ENCODE measurements around the gene WAS.
"Not testable (repeated sequence)": the region's sequence is repeated elsewhere in the genome, so short reads cannot be mapped to it uniquely, and the experiment has no call there.

Gene WAS

GRCh38 chrX:48648336-48648751, 35.3 kb upstream of the WAS start:
- no peak overlapping the region for H4K91ac ChIP-seq (ENCODE audit: low read length)
- no peak overlapping the region for H2BK12ac ChIP-seq (ENCODE audit: low read length in 2 of 2)
- H3K9me3 ChIP-seq (ENCODE audit: control insufficient read depth, low read length) = no peaks in the 10 kb centered on the region
- H4K8ac ChIP-seq (ENCODE audit: low read length) = no peak overlapping the region
- H2BK15ac ChIP-seq (ENCODE audit: low read depth, poor library complexity, severe bottlenecking) = no peak overlapping the region
- H2AFZ ChIP-seq (ENCODE audit: low read depth, low read length) = no peak overlapping the region
- H3K9ac ChIP-seq (ENCODE audit: low read length) = no peak overlapping the region
- no peak overlapping the region for H3K27ac ChIP-seq (ENCODE audit: low read length, poor library complexity, severe bottlenecking)
- no peak overlapping the region for H3K4me3 ChIP-seq (ENCODE audit: insufficient read depth in 1 of 2, low read depth in 1 of 2, low read length in 2 of 2)
- H2AK5ac ChIP-seq (ENCODE audit: low read length, severe bottlenecking) = no peak overlapping the region
- DNase-seq = peak; percentile 62
- H3K4ac ChIP-seq (ENCODE audit: low read depth in 1 of 2, low read length in 2 of 2) = no peak overlapping the region
- H3K23ac ChIP-seq (ENCODE audit: low read length in 2 of 2) = no peak overlapping the region
- no peak overlapping the region for H3K4me2 ChIP-seq (ENCODE audit: low read length, poor library complexity, severe bottlenecking)
- H3K18ac ChIP-seq (ENCODE audit: low read depth in 1 of 2, low read length in 2 of 2) = no peak overlapping the region
- no peaks in the 10 kb centered on the region for H3K4me1 ChIP-seq (ENCODE audit: control insufficient read depth, insufficient read depth, low read depth, low read length)
- H2BK5ac ChIP-seq (ENCODE audit: low read depth, low read length, poor library complexity, severe bottlenecking) = no peak overlapping the region
- 9% methylated on average over 5 of the region's 6 CpGs for WGBS
- no peak overlapping the region for H2BK120ac ChIP-seq (ENCODE audit: low read depth, low read length)
- no peaks in the 10 kb centered on the region for H3K79me1 ChIP-seq (replicated peaks; ENCODE audit: low read length, poor library complexity, severe bottlenecking)
- no peaks in the 10 kb centered on the region for H3K36me3 ChIP-seq (ENCODE audit: control insufficient read depth in 1 of 2, insufficient read depth in 2 of 2, low read depth in 1 of 2, low read length in 2 of 2)
- peaks cover 3 to 21% of the 10 kb centered on the region in 2 experiments for H3K27me3 ChIP-seq (ENCODE audit: control insufficient read depth in 1 of 2, insufficient read depth in 1 of 2, low read length in 2 of 2)
- no peak overlapping the region for H3K14ac ChIP-seq (ENCODE audit: low read length in 2 of 2)

GRCh38 chrX:48649102-48649501, 34.5 kb upstream of the WAS start:
- Histone ChIP-seq H3K9me3 (ENCODE audit: control insufficient read depth, low read length) (no peaks in the 10 kb centered on the region), H3K27ac (ENCODE audit: low read length, poor library complexity, severe bottlenecking) (no peak overlapping the region), H3K27me3 (ENCODE audit: control insufficient read depth in 1 of 2, insufficient read depth in 1 of 2, low read length in 2 of 2) (peaks cover 6 to 24% of the 10 kb centered on the region in 2 experiments), H3K23ac (ENCODE audit: low read length in 2 of 2) (no peak overlapping the region), H3K18ac (ENCODE audit: low read depth in 1 of 2, low read length in 2 of 2) (no peak overlapping the region), H2BK12ac (ENCODE audit: low read length in 2 of 2) (no peak overlapping the region), H2BK15ac (ENCODE audit: low read depth, poor library complexity, severe bottlenecking) (no peak overlapping the region), H3K79me1 (replicated peaks; ENCODE audit: low read length, poor library complexity, severe bottlenecking) (no peaks in the 10 kb centered on the region), H3K4ac (ENCODE audit: low read depth in 1 of 2, low read length in 2 of 2) (no peak overlapping the region), H2AK5ac (ENCODE audit: low read length, severe bottlenecking) (no peak overlapping the region), H3K4me3 (ENCODE audit: insufficient read depth in 1 of 2, low read depth in 1 of 2, low read length in 2 of 2) (no peak overlapping the region), H4K8ac (ENCODE audit: low read length) (no peak overlapping the region), H2BK5ac (ENCODE audit: low read depth, low read length, poor library complexity, severe bottlenecking) (no peak overlapping the region), H3K9ac (ENCODE audit: low read length) (no peak overlapping the region), H2AFZ (ENCODE audit: low read depth, low read length) (no peak overlapping the region), H3K4me2 (ENCODE audit: low read length, poor library complexity, severe bottlenecking) (no peak overlapping the region), H3K36me3 (ENCODE audit: control insufficient read depth in 1 of 2, insufficient read depth in 2 of 2, low read depth in 1 of 2, low read length in 2 of 2) (no peaks in the 10 kb centered on the region), H4K91ac (ENCODE audit: low read length) (no peak overlapping the region), H3K4me1 (ENCODE audit: control insufficient read depth, insufficient read depth, low read depth, low read length) (no peaks in the 10 kb centered on the region), H3K14ac (ENCODE audit: low read length in 2 of 2) (no peak overlapping the region), H2BK120ac (ENCODE audit: low read depth, low read length) (no peak overlapping the region)
- 60% methylated on average over 1 of the region's 3 CpGs for WGBS
- peak; percentile 34 for DNase-seq

GRCh38 chrX:48652055-48652579, 31.5 kb upstream of the WAS start:
- H2BK5ac ChIP-seq (ENCODE audit: low read depth, low read length, poor library complexity, severe bottlenecking); DNase-seq; H3K79me1 ChIP-seq (replicated peaks; ENCODE audit: low read length, poor library complexity, severe bottlenecking); H3K23ac ChIP-seq (ENCODE audit: low read length in 2 of 2); H4K8ac ChIP-seq (ENCODE audit: low read length); H2AK5ac ChIP-seq (ENCODE audit: low read length, severe bottlenecking); H3K27ac ChIP-seq (ENCODE audit: low read length, poor library complexity, severe bottlenecking); H2AFZ ChIP-seq (ENCODE audit: low read depth, low read length); H3K9me3 ChIP-seq (ENCODE audit: control insufficient read depth, low read length); H4K91ac ChIP-seq (ENCODE audit: low read length); H3K4me1 ChIP-seq (ENCODE audit: control insufficient read depth, insufficient read depth, low read depth, low read length); H3K14ac ChIP-seq (ENCODE audit: low read length in 2 of 2); H3K4me3 ChIP-seq (ENCODE audit: insufficient read depth in 1 of 2, low read depth in 1 of 2, low read length in 2 of 2); H3K9ac ChIP-seq (ENCODE audit: low read length); H2BK120ac ChIP-seq (ENCODE audit: low read depth, low read length); H3K4me2 ChIP-seq (ENCODE audit: low read length, poor library complexity, severe bottlenecking); H3K18ac ChIP-seq (ENCODE audit: low read depth in 1 of 2, low read length in 2 of 2); H3K4ac ChIP-seq (ENCODE audit: low read depth in 1 of 2, low read length in 2 of 2); H2BK12ac ChIP-seq (ENCODE audit: low read length in 2 of 2); H2BK15ac ChIP-seq (ENCODE audit: low read depth, poor library complexity, severe bottlenecking); H3K36me3 ChIP-seq (ENCODE audit: control insufficient read depth in 1 of 2, insufficient read depth in 2 of 2, low read depth in 1 of 2, low read length in 2 of 2): not testable (repeated sequence)
- WGBS = 70% methylated on average over 3 of the region's 5 CpGs
- H3K27me3 ChIP-seq (ENCODE audit: control insufficient read depth in 1 of 2, insufficient read depth in 1 of 2, low read length in 2 of 2) = peaks cover 9 to 23% of the 10 kb centered on the region in 2 experiments

GRCh38 chrX:48654746-48655145, 28.9 kb upstream of the WAS start:
- not testable (repeated sequence) for H2BK5ac ChIP-seq (ENCODE audit: low read depth, low read length, poor library complexity, severe bottlenecking); DNase-seq; H2AK5ac ChIP-seq (ENCODE audit: low read length, severe bottlenecking); H3K4ac ChIP-seq (ENCODE audit: low read depth in 1 of 2, low read length in 2 of 2); H3K4me2 ChIP-seq (ENCODE audit: low read length, poor library complexity, severe bottlenecking); H3K23ac ChIP-seq (ENCODE audit: low read length in 2 of 2); H2BK15ac ChIP-seq (ENCODE audit: low read depth, poor library complexity, severe bottlenecking); H3K4me3 ChIP-seq (ENCODE audit: insufficient read depth in 1 of 2, low read depth in 1 of 2, low read length in 2 of 2); H2AFZ ChIP-seq (ENCODE audit: low read depth, low read length); H2BK12ac ChIP-seq (ENCODE audit: low read length in 2 of 2); H2BK120ac ChIP-seq (ENCODE audit: low read depth, low read length); H4K8ac ChIP-seq (ENCODE audit: low read length); H4K91ac ChIP-seq (ENCODE audit: low read length); H3K79me1 ChIP-seq (replicated peaks; ENCODE audit: low read length, poor library complexity, severe bottlenecking); H3K18ac ChIP-seq (ENCODE audit: low read depth in 1 of 2, low read length in 2 of 2); H3K14ac ChIP-seq (ENCODE audit: low read length in 2 of 2); H3K9ac ChIP-seq (ENCODE audit: low read length); H3K4me1 ChIP-seq (ENCODE audit: control insufficient read depth, insufficient read depth, low read depth, low read length); H3K27ac ChIP-seq (ENCODE audit: low read length, poor library complexity, severe bottlenecking); H3K36me3 ChIP-seq (ENCODE audit: control insufficient read depth in 1 of 2, insufficient read depth in 2 of 2, low read depth in 1 of 2, low read length in 2 of 2); H3K9me3 ChIP-seq (ENCODE audit: control insufficient read depth, low read length)
- peaks cover 9 to 23% of the 10 kb centered on the region in 2 experiments for H3K27me3 ChIP-seq (ENCODE audit: control insufficient read depth in 1 of 2, insufficient read depth in 1 of 2, low read length in 2 of 2)
- 76% methylated on average over 19 of the region's 19 CpGs for WGBS

Data from mesenchymal stem cell (in vitro differentiated cells and primary cell).